GM23338 (cell line): ENCODE results near the gene MAPK8IP3. TPM values are rescaled to one million over a fixed set of nuclear protein-coding genes. Genes with fewer than 3 reads are reported as not detected.

ENCODE experiments used
- ATAC-seq: fragments of 200-7000 bp; cut with Tn5 transposase; 3 replicates; pipeline ENCODE4 v1.9.1; 2020
- DNase-seq: peaks from one replicate; pipeline ENCODE4 v3.0.0-alpha.2; 2015; ENCODE audit warnings: low spot score
- H2AFZ ChIP-seq: fragments of 200-600 bp; sonication (generic); 2 replicates; pipeline ENCODE4 v1.8.0; 2016; ENCODE audit warnings: antibody characterized with exemption, mild to moderate bottlenecking, moderate library complexity
- H3F3A ChIP-seq: fragments of 200-600 bp; sonication (generic); replicated peaks from 2 replicates; pipeline ENCODE4 v1.8.0; 2017; ENCODE audit warnings: antibody characterized with exemption, mixed run types, low read depth
- H3K27ac ChIP-seq: fragments of 200-600 bp; sonication (generic); 2 replicates; pipeline ENCODE4 v1.6.1; 2016; ENCODE audit warnings: low read depth
- H3K27me3 ChIP-seq: fragments of 200-600 bp; sonication (generic); 2 replicates; pipeline ENCODE4 v1.8.0; 2016; ENCODE audit warnings: mild to moderate bottlenecking, mixed run types, moderate library complexity; ENCODE audit not compliant: insufficient read depth
- H3K36me3 ChIP-seq: fragments of 200-600 bp; sonication (generic); 2 replicates; pipeline ENCODE4 v1.8.0; 2016; ENCODE audit warnings: mild to moderate bottlenecking; ENCODE audit not compliant: insufficient read depth
- H3K4me1 ChIP-seq: fragments of 200-600 bp; sonication (generic); 2 replicates; pipeline ENCODE4 v1.8.0; 2016; ENCODE audit warnings: mild to moderate bottlenecking, moderate library complexity; ENCODE audit not compliant: insufficient read depth
- H3K4me2 ChIP-seq: fragments of 200-600 bp; sonication (generic); 2 replicates; pipeline ENCODE4 v1.7.1; 2017; ENCODE audit warnings: mixed run types
- H3K4me3 ChIP-seq: fragments of 200-600 bp; sonication (generic); 2 replicates; pipeline ENCODE4 v1.6.1; 2016; ENCODE audit warnings: mixed run types
- H3K79me2 ChIP-seq: fragments of 200-600 bp; sonication (generic); replicated peaks from 2 replicates; pipeline ENCODE4 v1.8.0; 2017; ENCODE audit warnings: mild to moderate bottlenecking; ENCODE audit not compliant: insufficient read depth
- H3K9me2 ChIP-seq: fragments of 200-600 bp; sonication (generic); 2 replicates; pipeline ENCODE4 v1.8.0; 2017; ENCODE audit not compliant: insufficient read depth
- H4K20me1 ChIP-seq: fragments of 200-600 bp; sonication (generic); replicated peaks from 2 replicates; pipeline ENCODE4 v1.8.0; 2017; ENCODE audit warnings: mild to moderate bottlenecking; ENCODE audit not compliant: insufficient read depth
- H3K27ac Mint-ChIP-seq: 2 replicates; pipeline ENCODE4 v1.8.0; 2020; ENCODE audit warnings: inconsistent platforms, mild to moderate bottlenecking, moderate library complexity, mixed read lengths
- H3K27me3 Mint-ChIP-seq: 3 replicates; pipeline ENCODE4 v1.8.0; 2022; ENCODE audit warnings: low read depth, mild to moderate bottlenecking, moderate library complexity, mixed read lengths, inconsistent platforms; ENCODE audit not compliant: insufficient read depth, poor library complexity
- H3K36me3 Mint-ChIP-seq: 3 replicates; pipeline ENCODE4 v1.8.0; 2021; ENCODE audit warnings: low read depth, mild to moderate bottlenecking, inconsistent platforms, moderate library complexity, mixed read lengths
- H3K4me1 Mint-ChIP-seq: 3 replicates; pipeline ENCODE4 v1.8.0; 2020; ENCODE audit warnings: mild to moderate bottlenecking, inconsistent platforms, mixed read lengths
- H3K4me3 Mint-ChIP-seq: 3 replicates; pipeline ENCODE4 v1.8.0; 2021; ENCODE audit warnings: moderate library complexity, mild to moderate bottlenecking, inconsistent platforms, mixed read lengths
- H3K9me3 Mint-ChIP-seq: 3 replicates; pipeline ENCODE4 v1.8.0; 2020; ENCODE audit warnings: moderate library complexity, mild to moderate bottlenecking, inconsistent platforms, mixed read lengths
- EZH2phosphoT487 ChIP-seq: fragments of 200-600 bp; sonication (generic); IDR thresholded peaks from one replicate; pipeline ENCODE4 v1.8.1; 2018; ENCODE audit warnings: antibody characterized with exemption; ENCODE audit not compliant: unreplicated experiment
- JUNB ChIP-seq: IDR thresholded peaks from one replicate; pipeline ENCODE4 v1.6.1; 2016; ENCODE audit warnings: antibody characterized with exemption; ENCODE audit not compliant: unreplicated experiment
- NANOG ChIP-seq: IDR thresholded peaks from 2 replicates; pipeline ENCODE4 v1.6.1; 2016; ENCODE audit warnings: antibody characterized with exemption, borderline replicate concordance
- STAT1 ChIP-seq: IDR thresholded peaks from one replicate; pipeline ENCODE4 v1.6.1; 2016; ENCODE audit warnings: antibody characterized with exemption; ENCODE audit not compliant: unreplicated experiment
- ZNF114 ChIP-seq: fragments of 250-450 bp; sonication (Bioruptor Pico); IDR thresholded peaks from 2 replicates; pipeline ENCODE4 v1.5.0; 2020; ENCODE audit warnings: mild to moderate bottlenecking, moderate library complexity
- ZNF331 ChIP-seq: fragments of 250-450 bp; sonication (Bioruptor Pico); IDR thresholded peaks from 2 replicates; pipeline ENCODE4 v1.5.0; 2020; ENCODE audit warnings: low read depth, mild to moderate bottlenecking, moderate library complexity
- polyA plus RNA-seq: library from polyadenylated mRNA; unstranded; fragments of >200 nt; fragmentation: Nextera tagmentation; extraction: Ambion mirVana; gene quantifications from 2 replicates; pipeline ENCODE4 v1.2.1, GENCODE V29; 2016
- total RNA-seq: library from RNA; depleted of rRNA; stranded (reverse); fragments of >200 nt; shearing (Covaris generic); gene quantifications from 2 replicates; pipeline ENCODE4 v1.2.3, GENCODE V29; 2014
- TF ChIP-seq, protein P1 (sequence below): IDR thresholded peaks from one replicate; pipeline ENCODE4 v1.6.1; 2018; ENCODE audit warnings: antibody characterized with exemption; ENCODE audit not compliant: unreplicated experiment
- TF ChIP-seq, protein P2 (sequence below): fragments of 250-450 bp; sonication (Bioruptor Pico); IDR thresholded peaks from 2 replicates; pipeline ENCODE4 v1.5.0; 2020; ENCODE audit warnings: mild to moderate bottlenecking, moderate library complexity
- TF ChIP-seq, protein P3 (sequence below): IDR thresholded peaks from 2 replicates; pipeline ENCODE4 v1.6.1; 2016; ENCODE audit warnings: antibody characterized with exemption
- TF ChIP-seq, protein P4 (sequence below), 2 experiments: fragments of 200-600 bp in 1 of 2; sonication (generic) in 1 of 2; conservative IDR thresholded peaks; 2 replicates each; pipeline versions ENCODE4 v1.5.1 to v1.6.1; 2016 to 2017; ENCODE audit warnings: antibody characterized with exemption in 2 of 2, low read depth in 2 of 2, mild to moderate bottlenecking in 2 of 2, moderate library complexity in 1 of 2

MAPK8IP3 gene
- total and polyA plus RNA-seq, 2 experiments from 2014 or later: 11.3 to 58.4 TPM

GRCh38 chr16:1818873-1819525, 113.0 kb downstream of the MAPK8IP3 start:
- no peaks in the 10 kb centered on the region for H3F3A ChIP-seq
- no peak overlapping the region for H3K4me2 ChIP-seq
- H2AFZ ChIP-seq: no peak overlapping the region
- no peaks in the 10 kb centered on the region for H3K27me3 Mint-ChIP-seq
- H3K27ac Mint-ChIP-seq: no peak overlapping the region
- H3K27me3 ChIP-seq: no peaks in the 10 kb centered on the region
- H3K9me2 ChIP-seq: no peaks in the 10 kb centered on the region
- H4K20me1 ChIP-seq: no peaks in the 10 kb centered on the region; the same call in 1 of the 2 replicates
- no peak overlapping the region for H3K27ac ChIP-seq
- DNase-seq (no peak), ATAC-seq (no peak)
- TF ChIP-seq, protein P1, sequence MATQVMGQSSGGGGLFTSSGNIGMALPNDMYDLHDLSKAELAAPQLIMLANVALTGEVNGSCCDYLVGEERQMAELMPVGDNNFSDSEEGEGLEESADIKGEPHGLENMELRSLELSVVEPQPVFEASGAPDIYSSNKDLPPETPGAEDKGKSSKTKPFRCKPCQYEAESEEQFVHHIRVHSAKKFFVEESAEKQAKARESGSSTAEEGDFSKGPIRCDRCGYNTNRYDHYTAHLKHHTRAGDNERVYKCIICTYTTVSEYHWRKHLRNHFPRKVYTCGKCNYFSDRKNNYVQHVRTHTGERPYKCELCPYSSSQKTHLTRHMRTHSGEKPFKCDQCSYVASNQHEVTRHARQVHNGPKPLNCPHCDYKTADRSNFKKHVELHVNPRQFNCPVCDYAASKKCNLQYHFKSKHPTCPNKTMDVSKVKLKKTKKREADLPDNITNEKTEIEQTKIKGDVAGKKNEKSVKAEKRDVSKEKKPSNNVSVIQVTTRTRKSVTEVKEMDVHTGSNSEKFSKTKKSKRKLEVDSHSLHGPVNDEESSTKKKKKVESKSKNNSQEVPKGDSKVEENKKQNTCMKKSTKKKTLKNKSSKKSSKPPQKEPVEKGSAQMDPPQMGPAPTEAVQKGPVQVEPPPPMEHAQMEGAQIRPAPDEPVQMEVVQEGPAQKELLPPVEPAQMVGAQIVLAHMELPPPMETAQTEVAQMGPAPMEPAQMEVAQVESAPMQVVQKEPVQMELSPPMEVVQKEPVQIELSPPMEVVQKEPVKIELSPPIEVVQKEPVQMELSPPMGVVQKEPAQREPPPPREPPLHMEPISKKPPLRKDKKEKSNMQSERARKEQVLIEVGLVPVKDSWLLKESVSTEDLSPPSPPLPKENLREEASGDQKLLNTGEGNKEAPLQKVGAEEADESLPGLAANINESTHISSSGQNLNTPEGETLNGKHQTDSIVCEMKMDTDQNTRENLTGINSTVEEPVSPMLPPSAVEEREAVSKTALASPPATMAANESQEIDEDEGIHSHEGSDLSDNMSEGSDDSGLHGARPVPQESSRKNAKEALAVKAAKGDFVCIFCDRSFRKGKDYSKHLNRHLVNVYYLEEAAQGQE: no peak
- TF ChIP-seq STAT1 (no peak), EZH2phosphoT487 (no peak), JUNB (no peak), ZNF114 (CRISPR knock-in tag) (no peak), NANOG (no peak), ZNF331 (no peak)
- TF ChIP-seq, protein P2, sequence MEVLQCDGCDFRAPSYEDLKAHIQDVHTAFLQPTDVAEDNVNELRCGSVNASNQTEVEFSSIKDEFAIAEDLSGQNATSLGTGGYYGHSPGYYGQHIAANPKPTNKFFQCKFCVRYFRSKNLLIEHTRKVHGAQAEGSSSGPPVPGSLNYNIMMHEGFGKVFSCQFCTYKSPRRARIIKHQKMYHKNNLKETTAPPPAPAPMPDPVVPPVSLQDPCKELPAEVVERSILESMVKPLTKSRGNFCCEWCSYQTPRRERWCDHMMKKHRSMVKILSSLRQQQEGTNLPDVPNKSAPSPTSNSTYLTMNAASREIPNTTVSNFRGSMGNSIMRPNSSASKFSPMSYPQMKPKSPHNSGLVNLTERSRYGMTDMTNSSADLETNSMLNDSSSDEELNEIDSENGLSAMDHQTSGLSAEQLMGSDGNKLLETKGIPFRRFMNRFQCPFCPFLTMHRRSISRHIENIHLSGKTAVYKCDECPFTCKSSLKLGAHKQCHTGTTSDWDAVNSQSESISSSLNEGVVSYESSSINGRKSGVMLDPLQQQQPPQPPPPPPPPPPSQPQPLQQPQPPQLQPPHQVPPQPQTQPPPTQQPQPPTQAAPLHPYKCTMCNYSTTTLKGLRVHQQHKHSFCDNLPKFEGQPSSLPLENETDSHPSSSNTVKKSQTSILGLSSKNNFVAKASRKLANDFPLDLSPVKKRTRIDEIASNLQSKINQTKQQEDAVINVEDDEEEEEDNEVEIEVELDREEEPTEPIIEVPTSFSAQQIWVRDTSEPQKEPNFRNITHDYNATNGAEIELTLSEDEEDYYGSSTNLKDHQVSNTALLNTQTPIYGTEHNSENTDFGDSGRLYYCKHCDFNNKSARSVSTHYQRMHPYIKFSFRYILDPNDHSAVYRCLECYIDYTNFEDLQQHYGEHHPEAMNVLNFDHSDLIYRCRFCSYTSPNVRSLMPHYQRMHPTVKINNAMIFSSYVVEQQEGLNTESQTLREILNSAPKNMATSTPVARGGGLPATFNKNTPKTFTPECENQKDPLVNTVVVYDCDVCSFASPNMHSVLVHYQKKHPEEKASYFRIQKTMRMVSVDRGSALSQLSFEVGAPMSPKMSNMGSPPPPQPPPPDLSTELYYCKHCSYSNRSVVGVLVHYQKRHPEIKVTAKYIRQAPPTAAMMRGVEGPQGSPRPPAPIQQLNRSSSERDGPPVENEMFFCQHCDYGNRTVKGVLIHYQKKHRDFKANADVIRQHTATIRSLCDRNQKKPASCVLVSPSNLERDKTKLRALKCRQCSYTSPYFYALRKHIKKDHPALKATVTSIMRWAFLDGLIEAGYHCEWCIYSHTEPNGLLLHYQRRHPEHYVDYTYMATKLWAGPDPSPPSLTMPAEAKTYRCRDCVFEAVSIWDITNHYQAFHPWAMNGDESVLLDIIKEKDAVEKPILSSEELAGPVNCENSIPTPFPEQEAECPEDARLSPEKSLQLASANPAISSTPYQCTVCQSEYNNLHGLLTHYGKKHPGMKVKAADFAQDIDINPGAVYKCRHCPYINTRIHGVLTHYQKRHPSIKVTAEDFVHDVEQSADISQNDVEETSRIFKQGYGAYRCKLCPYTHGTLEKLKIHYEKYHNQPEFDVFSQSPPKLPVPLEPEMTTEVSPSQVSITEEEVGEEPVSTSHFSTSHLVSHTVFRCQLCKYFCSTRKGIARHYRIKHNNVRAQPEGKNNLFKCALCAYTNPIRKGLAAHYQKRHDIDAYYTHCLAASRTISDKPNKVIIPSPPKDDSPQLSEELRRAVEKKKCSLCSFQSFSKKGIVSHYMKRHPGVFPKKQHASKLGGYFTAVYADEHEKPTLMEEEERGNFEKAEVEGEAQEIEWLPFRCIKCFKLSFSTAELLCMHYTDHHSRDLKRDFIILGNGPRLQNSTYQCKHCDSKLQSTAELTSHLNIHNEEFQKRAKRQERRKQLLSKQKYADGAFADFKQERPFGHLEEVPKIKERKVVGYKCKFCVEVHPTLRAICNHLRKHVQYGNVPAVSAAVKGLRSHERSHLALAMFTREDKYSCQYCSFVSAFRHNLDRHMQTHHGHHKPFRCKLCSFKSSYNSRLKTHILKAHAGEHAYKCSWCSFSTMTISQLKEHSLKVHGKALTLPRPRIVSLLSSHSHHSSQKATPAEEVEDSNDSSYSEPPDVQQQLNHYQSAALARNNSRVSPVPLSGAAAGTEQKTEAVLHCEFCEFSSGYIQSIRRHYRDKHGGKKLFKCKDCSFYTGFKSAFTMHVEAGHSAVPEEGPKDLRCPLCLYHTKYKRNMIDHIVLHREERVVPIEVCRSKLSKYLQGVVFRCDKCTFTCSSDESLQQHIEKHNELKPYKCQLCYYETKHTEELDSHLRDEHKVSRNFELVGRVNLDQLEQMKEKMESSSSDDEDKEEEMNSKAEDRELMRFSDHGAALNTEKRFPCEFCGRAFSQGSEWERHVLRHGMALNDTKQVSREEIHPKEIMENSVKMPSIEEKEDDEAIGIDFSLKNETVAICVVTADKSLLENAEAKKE (CRISPR knock-in tag): no peak
- TF ChIP-seq, protein P3, sequence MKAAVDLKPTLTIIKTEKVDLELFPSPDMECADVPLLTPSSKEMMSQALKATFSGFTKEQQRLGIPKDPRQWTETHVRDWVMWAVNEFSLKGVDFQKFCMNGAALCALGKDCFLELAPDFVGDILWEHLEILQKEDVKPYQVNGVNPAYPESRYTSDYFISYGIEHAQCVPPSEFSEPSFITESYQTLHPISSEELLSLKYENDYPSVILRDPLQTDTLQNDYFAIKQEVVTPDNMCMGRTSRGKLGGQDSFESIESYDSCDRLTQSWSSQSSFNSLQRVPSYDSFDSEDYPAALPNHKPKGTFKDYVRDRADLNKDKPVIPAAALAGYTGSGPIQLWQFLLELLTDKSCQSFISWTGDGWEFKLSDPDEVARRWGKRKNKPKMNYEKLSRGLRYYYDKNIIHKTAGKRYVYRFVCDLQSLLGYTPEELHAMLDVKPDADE: no peak
- TF ChIP-seq, protein P4, sequence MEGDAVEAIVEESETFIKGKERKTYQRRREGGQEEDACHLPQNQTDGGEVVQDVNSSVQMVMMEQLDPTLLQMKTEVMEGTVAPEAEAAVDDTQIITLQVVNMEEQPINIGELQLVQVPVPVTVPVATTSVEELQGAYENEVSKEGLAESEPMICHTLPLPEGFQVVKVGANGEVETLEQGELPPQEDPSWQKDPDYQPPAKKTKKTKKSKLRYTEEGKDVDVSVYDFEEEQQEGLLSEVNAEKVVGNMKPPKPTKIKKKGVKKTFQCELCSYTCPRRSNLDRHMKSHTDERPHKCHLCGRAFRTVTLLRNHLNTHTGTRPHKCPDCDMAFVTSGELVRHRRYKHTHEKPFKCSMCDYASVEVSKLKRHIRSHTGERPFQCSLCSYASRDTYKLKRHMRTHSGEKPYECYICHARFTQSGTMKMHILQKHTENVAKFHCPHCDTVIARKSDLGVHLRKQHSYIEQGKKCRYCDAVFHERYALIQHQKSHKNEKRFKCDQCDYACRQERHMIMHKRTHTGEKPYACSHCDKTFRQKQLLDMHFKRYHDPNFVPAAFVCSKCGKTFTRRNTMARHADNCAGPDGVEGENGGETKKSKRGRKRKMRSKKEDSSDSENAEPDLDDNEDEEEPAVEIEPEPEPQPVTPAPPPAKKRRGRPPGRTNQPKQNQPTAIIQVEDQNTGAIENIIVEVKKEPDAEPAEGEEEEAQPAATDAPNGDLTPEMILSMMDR (conservative IDR thresholded peaks at IDR 0.05; ENCODE audit: low read depth in 2 of 2): no peak
- H3K9me3 Mint-ChIP-seq: no peaks in the 10 kb centered on the region
- H3K4me3 ChIP-seq: no peak overlapping the region
- peaks cover 6% of the 10 kb centered on the region; the same call in 2 of the 3 replicates for H3K36me3 Mint-ChIP-seq
- no peak overlapping the region for H3K4me3 Mint-ChIP-seq
- H3K4me1 Mint-ChIP-seq: no peaks in the 10 kb centered on the region
- H3K36me3 ChIP-seq: no peaks in the 10 kb centered on the region
- no peaks in the 10 kb centered on the region for H3K4me1 ChIP-seq
- no peaks in the 10 kb centered on the region for H3K79me2 ChIP-seq
